H1 (cell line): ENCODE data around the gene GABRG3. TPM values are rescaled to one million over a fixed set of nuclear protein-coding genes. Genes with fewer than 3 reads are reported as not detected.

Experiments
- ATF3 ChIP-seq: IDR thresholded peaks from 2 replicates; pipeline ENCODE4 v1.6.1; 2011; ENCODE audit warnings: low read depth, mild to moderate bottlenecking, low read length; ENCODE audit not compliant: insufficient read depth
- CTBP2 ChIP-seq: IDR thresholded peaks from 2 replicates; pipeline ENCODE4 v1.7.0; 2011; ENCODE audit warnings: borderline replicate concordance, mild to moderate bottlenecking, moderate library complexity, mixed read lengths, low read length; ENCODE audit not compliant: insufficient read depth, insufficient read length
- JUND ChIP-seq: IDR thresholded peaks from 2 replicates; pipeline ENCODE4 v1.6.1; 2011; ENCODE audit warnings: mild to moderate bottlenecking, improper control_type of control experiment, low read length
- polyA plus RNA-seq, 7 experiments: library from polyadenylated mRNA; depleted of rRNA in 3 of 7; stranded (reverse) in 5 of 7; unstranded in 2 of 7; fragments of >200 nt in 5 of 7; fragments of 200-250 nt in 2 of 7; gene quantifications; 1 replicate in 5 of 7; 2 replicates in 1 of 7; 4 replicates in 1 of 7; pipeline versions ENCODE4 v1.2.1 to v1.2.3, GENCODE V29; 2011 to 2013; ENCODE audit warnings: missing spikeins in 2 of 7, mixed read lengths in 2 of 7
- total RNA-seq: library from RNA; stranded (reverse); fragmentation: NEBNext Ultra II Directional; extraction: Animal tissue kit (Norgen Biotek cat#: 25700); gene quantifications from 2 replicates; pipeline ENCODE4 v1.2.1, GENCODE V29; 2021

The GABRG3 gene
- total and polyA plus RNA-seq, 2 of the 8 experiments (the other 6 are each of a cell fraction or from before 2014, with no cell fraction given): 0.17 to 0.80 TPM

GRCh38 chr15:27464941-27465612, 494.1 kb downstream of the GABRG3 start (continued):
- TF ChIP-seq CTBP2 (no peak), JUND (no peak), ATF3 (no peak)
